DMS153 treated with DMSO at 0.1 percent for 48 hours (cell line): ENCODE measurements around the gene C4orf17.

Experiments
- DNase-seq: peaks from one replicate; lab custom pipeline; 2025; ENCODE audit not compliant: unreplicated experiment; lab: John Stamatoyannopoulos, UW

Gene C4orf17

GRCh38 chr4:99536848-99537247 is 26.0 kb downstream of the C4orf17 start:
- DNase-seq, result no peak

GRCh38 chr4:99537674-99538073 is 26.9 kb downstream of the C4orf17 start:
- DNase-seq, result no peak

- DNase-seq, result no peak
Measured at GRCh38 chr4:99540277-99540939, 29.6 kb downstream of the C4orf17 start.

- DNase-seq, result no peak
Measured at GRCh38 chr4:99552872-99553271, 42.1 kb downstream of the C4orf17 start.

- DNase-seq, result peak; percentile 97
Measured at GRCh38 chr4:99563310-99564186, 52.7 kb downstream of the C4orf17 start, which contains the start of gene TRMT10A. TRMT10A (minus strand) TSS chr4:99564039; CDS start chr4:99559338, 4,701 bp downstream.

- no peak for DNase-seq
Measured at GRCh38 chr4:99564921-99565320, 54.1 kb downstream of the C4orf17 start.

GRCh38 chr4:99571883-99572282 is 61.1 kb downstream of the C4orf17 start:
- no peak for DNase-seq

- no peak for DNase-seq
Measured at GRCh38 chr4:99572527-99573240, 61.9 kb downstream of the C4orf17 start.

- DNase-seq, result no peak
Measured at GRCh38 chr4:99573735-99574368, 63.0 kb downstream of the C4orf17 start.

- DNase-seq, result no peak
Measured at GRCh38 chr4:99574530-99575324, 63.9 kb downstream of the C4orf17 start, which contains the start of gene MTTP. MTTP (plus strand) TSS chr4:99574824; CDS start chr4:99574910, 86 bp downstream.

GRCh38 chr4:99578714-99579113 is 67.9 kb downstream of the C4orf17 start:
- DNase-seq, result no peak

GRCh38 chr4:99585516-99585915 is 74.7 kb downstream of the C4orf17 start:
- no peak for DNase-seq

GRCh38 chr4:99586322-99586721 is 75.5 kb downstream of the C4orf17 start:
- DNase-seq, result no peak

- DNase-seq, result no peak
Measured at GRCh38 chr4:99586797-99587196, 76.0 kb downstream of the C4orf17 start.

- no peak for DNase-seq
Measured at GRCh38 chr4:99587309-99587708, 76.5 kb downstream of the C4orf17 start.

GRCh38 chr4:99587803-99588202 is 77.0 kb downstream of the C4orf17 start:
- no peak for DNase-seq

GRCh38 chr4:99591757-99592156 is 80.9 kb downstream of the C4orf17 start:
- DNase-seq, result no peak
